A673 (cell line): ENCODE data around the gene BRD7. TPM values are rescaled to one million over a fixed set of nuclear protein-coding genes. Genes with fewer than 3 reads are reported as not detected.

Experiments used
- BruUV-seq: library from RNA; stranded (reverse); fragments of 400-500 nt; replicated peaks from 2 replicates; lab custom pipeline; 2021; lab: Mats Ljungman, UMichigan
- CTCF ChIA-PET: fragments of 300-600 bp; sonication (Branson Sonifier 250); formaldehyde crosslinking; loops from one replicate; lab custom pipeline; 2022; ENCODE audit warnings: antibody characterized with exemption; lab: Charles Lee
- POLR2A ChIA-PET: fragments of 300-600 bp; sonication (Branson Sonifier 250); formaldehyde crosslinking; loops from one replicate; lab custom pipeline; 2022; ENCODE audit warnings: antibody characterized with exemption; ENCODE audit not compliant: low non-redundant PET; lab: Charles Lee
- DNase-seq: peaks from one replicate; pipeline ENCODE4 v3.0.0-alpha.2; 2015; ENCODE audit warnings: low spot score
- H3K27ac ChIP-seq: fragments of 200-600 bp; sonication (generic); 2 replicates; pipeline ENCODE4 v1.5.1; 2016; ENCODE audit warnings: mixed run types, low read depth, mild to moderate bottlenecking, mixed read lengths, antibody characterized with exemption, low read length; ENCODE audit not compliant: poor library complexity, severe bottlenecking
- H3K27me3 ChIP-seq: fragments of 200-600 bp; sonication (generic); replicated peaks from 2 replicates; pipeline ENCODE4 v1.6.1; 2017; ENCODE audit warnings: mixed run types, low read depth, mild to moderate bottlenecking, mixed read lengths, antibody characterized with exemption, low read length; ENCODE audit not compliant: insufficient read depth, poor library complexity
- H3K36me3 ChIP-seq: fragments of 200-600 bp; sonication (generic); 2 replicates; pipeline ENCODE4 v1.6.1; 2016; ENCODE audit warnings: mixed run types, mild to moderate bottlenecking, mixed read lengths, antibody characterized with exemption, low read length; ENCODE audit not compliant: insufficient read depth, poor library complexity, severe bottlenecking
- H3K4me1 ChIP-seq: fragments of 200-600 bp; sonication (generic); 2 replicates; pipeline ENCODE4 v1.6.1; 2017; ENCODE audit warnings: mixed run types, mild to moderate bottlenecking, mixed read lengths, antibody characterized with exemption, low read length; ENCODE audit not compliant: insufficient read depth, poor library complexity, severe bottlenecking
- H3K4me3 ChIP-seq: fragments of 200-600 bp; sonication (generic); 2 replicates; pipeline ENCODE4 v1.5.1; 2016; ENCODE audit warnings: low read depth, mixed run types, mild to moderate bottlenecking, mixed read lengths, low read length; ENCODE audit not compliant: poor library complexity, severe bottlenecking
- H3K9me3 ChIP-seq: fragments of 200-600 bp; sonication (generic); 2 replicates; pipeline ENCODE4 v1.6.1; 2016; ENCODE audit warnings: mixed run types, low read depth, mild to moderate bottlenecking, mixed read lengths, antibody characterized with exemption, low read length; ENCODE audit not compliant: poor library complexity, severe bottlenecking
- CTCF ChIP-seq: fragments of 300-800, 200-600 bp; sonication (generic); conservative IDR thresholded peaks from 2 replicates; pipeline ENCODE4 v1.5.1; 2017; ENCODE audit warnings: low read depth, mild to moderate bottlenecking, antibody characterized with exemption, low read length, moderate library complexity, mixed read lengths
- EZH2 ChIP-seq: fragments of 200-600 bp; sonication (generic); IDR thresholded peaks from 2 replicates; pipeline ENCODE4 v1.6.1; 2017; ENCODE audit warnings: borderline replicate concordance, low read depth, mild to moderate bottlenecking, mixed read lengths, antibody characterized with exemption, low read length; ENCODE audit not compliant: poor library complexity, severe bottlenecking
- intact Hi-C: fragments of 100-400 bp; cut with micrococcal nuclease; formaldehyde crosslinking; loops from one replicate; pipeline ENCODE4 v1.10.0; 2022; ENCODE audit not compliant: unreplicated experiment
- total RNA-seq: library from RNA; stranded (reverse); gene quantifications from 2 replicates; pipeline ENCODE4 v1.2.3, GENCODE V29; 2021

Gene BRD7
- total RNA-seq, 1 experiment from 2014 or later, result 93.0 TPM

GRCh38 chr16:50297301-50298074 is 71.3 kb downstream of the BRD7 start:
- Histone ChIP-seq H3K27ac (no peak overlapping the region), H3K4me1 (no peaks in the 10 kb centered on the region), H3K4me3 (no peak overlapping the region), H3K36me3 (no peaks in the 10 kb centered on the region), H3K27me3 (no peaks in the 10 kb centered on the region), H3K9me3 (no peaks in the 10 kb centered on the region)
- ChIA-PET CTCF (no interaction called here), POLR2A (no interaction called here)
- intact Hi-C loops, result no loop called here
- no peak for DNase-seq
- TF ChIP-seq EZH2 (no peak), CTCF (no peak)
- no TSS peak for BruUV-seq

GRCh38 chr16:50296807-50297206 is 72.0 kb downstream of the BRD7 start:
- CTCF ChIA-PET, result no interaction called here
- intact Hi-C loops, result no loop called here
- Histone ChIP-seq H3K9me3 (no peaks in the 10 kb centered on the region), H3K4me1 (no peaks in the 10 kb centered on the region), H3K4me3 (no peak overlapping the region), H3K36me3 (no peaks in the 10 kb centered on the region), H3K27ac (no peak overlapping the region), H3K27me3 (no peaks in the 10 kb centered on the region)
- POLR2A ChIA-PET, result no interaction called here
- no TSS peak for BruUV-seq
- no peak for DNase-seq
- TF ChIP-seq CTCF, result no peak
- TF ChIP-seq EZH2, result no peak

- no peak for TF ChIP-seq EZH2
- no peak for TF ChIP-seq CTCF
- no peaks in the 10 kb centered on the region for H3K36me3 ChIP-seq
- intact Hi-C loops, result no loop called here
- BruUV-seq, result no TSS peak
- no peak overlapping the region for H3K4me3 ChIP-seq
- DNase-seq, result no peak
- H3K27me3 ChIP-seq, result no peaks in the 10 kb centered on the region
- no peaks in the 10 kb centered on the region for H3K9me3 ChIP-seq
- POLR2A ChIA-PET, result no interaction called here
- no peak overlapping the region for H3K27ac ChIP-seq
- H3K4me1 ChIP-seq, result no peaks in the 10 kb centered on the region
- CTCF ChIA-PET, result no interaction called here
These were observed 73.2 kb downstream of the BRD7 start for GRCh38 chr16:50295541-50296132.
